Measurements from ENCODE around the gene IQSEC3. TPM values are rescaled to one million over a fixed set of nuclear protein-coding genes. Genes with fewer than 3 reads are reported as not detected.

IQSEC3 gene
- total RNA-seq, 1 experiment from 2014 or later, result 0.55 TPM

- H3K23me2 ChIP-seq (ENCODE audit: insufficient read length, low read depth, low read length, poor library complexity, severe bottlenecking), result peaks cover 3% of the 10 kb centered on the region
- H3K4ac ChIP-seq (ENCODE audit: low read depth, low read length), result no peak overlapping the region
- no peak overlapping the region for H3K14ac ChIP-seq (ENCODE audit: insufficient read depth, low read length)
- Mint-ChIP-seq H3K36me3 (ENCODE audit: insufficient read depth in 1 of 3, low read depth in 3 of 3) (no peaks in the 10 kb centered on the region), H3K4me3 (no peak overlapping the region; a peak in 1 of 5 replicates), H3K27ac (no peak overlapping the region), H3K9me3 (no peaks in the 10 kb centered on the region), H3K27me3 (ENCODE audit: low read depth) (peaks cover 39% of the 10 kb centered on the region), H3K4me1 (peaks cover 4 to 10% of the 10 kb centered on the region in 2 experiments)
- no peak overlapping the region for H2BK12ac ChIP-seq (ENCODE audit: insufficient read length, low read depth, low read length)
- no peak overlapping the region for H3K18ac ChIP-seq (ENCODE audit: insufficient read length, low read depth, low read length)
- no peak overlapping the region for H4K8ac ChIP-seq (replicated peaks; ENCODE audit: insufficient read length, low read depth, low read length)
- no peak overlapping the region for H2AK5ac ChIP-seq (ENCODE audit: insufficient read length, low read length)
- no peaks in the 10 kb centered on the region for H4K20me1 ChIP-seq (ENCODE audit: control insufficient read depth, insufficient read depth, insufficient read length)
- no peak overlapping the region for H3K27ac ChIP-seq (ENCODE audit: insufficient read length, low read depth, low read length)
- no peak overlapping the region for H4K5ac ChIP-seq (ENCODE audit: insufficient read length, low read depth, low read length)
- H3K56ac ChIP-seq (ENCODE audit: insufficient read length, low read depth, low read length), result no peak overlapping the region
- H2AFZ ChIP-seq (ENCODE audit: low read length), result no peak overlapping the region
- no peak overlapping the region for H2BK15ac ChIP-seq (ENCODE audit: low read depth, low read length)
- no peaks in the 10 kb centered on the region for H3K27me3 ChIP-seq (ENCODE audit: insufficient read depth, low read length)
- H4K91ac ChIP-seq (ENCODE audit: insufficient read length, low read depth, low read length), result no peak overlapping the region
- no peak overlapping the region for H2BK5ac ChIP-seq (ENCODE audit: insufficient read length, low read length)
- no peak overlapping the region for H3T11ph ChIP-seq (ENCODE audit: low read length)
- no peaks in the 10 kb centered on the region for H3K79me2 ChIP-seq (ENCODE audit: insufficient read depth, low read length)
- H3K9ac ChIP-seq (ENCODE audit: extremely low read depth, insufficient read length, low read length), result no peak overlapping the region
- H3K4me1 ChIP-seq (ENCODE audit: insufficient read depth, low read length), result no peaks in the 10 kb centered on the region
- TF ChIP-seq CTCF (conservative IDR thresholded peaks at IDR 0.05), result no peak
- no CpG with 5 or more reads among the region's 6 CpGs for WGBS (ENCODE audit: extremely low coverage, insufficient read length, low lambda C conversion rate)
- no peak overlapping the region for H2BK20ac ChIP-seq (ENCODE audit: low read depth, low read length, poor library complexity, severe bottlenecking)
- no peak overlapping the region for H3K4me2 ChIP-seq (ENCODE audit: insufficient read depth, insufficient read length, low read length)
- no peaks in the 10 kb centered on the region for H3K9me3 ChIP-seq (ENCODE audit: control insufficient read depth, low read depth, low read length)
- no peaks in the 10 kb centered on the region for H3K79me1 ChIP-seq (ENCODE audit: insufficient read depth, low read depth, low read length, poor library complexity, severe bottlenecking)
- no peak for DNase-seq
- H2BK120ac ChIP-seq (ENCODE audit: low read depth, low read length, poor library complexity, severe bottlenecking), result no peak overlapping the region
- H3K23ac ChIP-seq (ENCODE audit: insufficient read length, low read depth, low read length), result no peak overlapping the region
Observed at GRCh38 chr12:220491-220890, 153.9 kb downstream of the IQSEC3 start.

Data from H9 (cell line).